Uterus (tissue), 2 donors: Measurements from ENCODE around the gene PCP4.

Source experiments
- CTCF ChIP-seq, 4 experiments: fragments of 200-600 bp in 2 of 4; fragments of 450-650 bp in 2 of 4; sonication (generic) in 2 of 4; IDR thresholded peaks; one replicate each; pipeline ENCODE4 v1.5.1; 2016 to 2019; ENCODE audit warnings: antibody characterized with exemption in 4 of 4, mild to moderate bottlenecking in 2 of 4, moderate library complexity in 1 of 4
- POLR2A ChIP-seq, 2 donors: fragments of 450-650 bp; IDR thresholded peaks; one replicate each; pipeline ENCODE4 v1.6.1; 2016; ENCODE audit warnings: antibody characterized with exemption in 2 of 2, mild to moderate bottlenecking in 1 of 2, moderate library complexity in 1 of 2

GRCh38 chr21:39885119-39885848 lies 18.0 kb downstream of the PCP4 start:
- TF ChIP-seq CTCF (IDR thresholded peaks at IDR 0.05): no peak
- TF ChIP-seq POLR2A (IDR thresholded peaks at IDR 0.05): no peak
